Loucy (cell line): ENCODE data around the gene ANXA4.

Source experiments
- CTCF ChIP-seq: fragments of 200-600 bp; sonication (generic); conservative IDR thresholded peaks from 2 replicates; pipeline ENCODE4 v1.5.1; 2014; ENCODE audit warnings: mild to moderate bottlenecking, antibody characterized with exemption, low read length
- EZH2phosphoT487 ChIP-seq: fragments of 200-600 bp; IDR thresholded peaks from 2 replicates; pipeline ENCODE4 v1.6.1; 2018; ENCODE audit warnings: antibody characterized with exemption, mild to moderate bottlenecking, moderate library complexity, borderline replicate concordance

DNA sequence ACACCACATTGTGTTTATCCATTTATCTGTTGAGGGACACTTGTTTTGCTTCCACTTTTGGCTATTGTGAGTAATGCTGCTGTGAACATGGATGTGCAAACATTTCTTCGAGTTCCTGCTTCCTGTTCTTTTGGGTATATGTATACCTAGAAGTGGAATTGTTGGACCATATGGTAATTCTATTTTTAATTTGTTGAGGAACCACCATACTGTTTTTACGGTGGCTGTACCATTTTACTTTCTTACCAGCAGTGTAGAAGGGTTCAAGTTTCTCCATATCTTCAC is 23.1 kb downstream of the ANXA4 start:
- no peak for TF ChIP-seq CTCF
- TF ChIP-seq EZH2phosphoT487, result no peak
